ENCODE measurements around the gene JMJD8. TPM values are rescaled to one million over a fixed set of nuclear protein-coding genes. Genes with fewer than 3 reads are reported as not detected.

Gene JMJD8
- total RNA-seq, 4 donors from 2014 or later, result 73.2 to 114 (median 88.1) TPM

- H3K4me1 ChIP-seq, result peaks cover 41 to 62% (median 54%) of the 10 kb centered on the region in 4 donors
- H3K36me3 ChIP-seq, result peaks cover 0 to 6% (median 2%) of the 10 kb centered on the region in 4 donors
- WGBS, result 85% methylated on average over 23 of the region's 24 CpGs
- TF ChIP-seq CTCF (IDR thresholded peaks at IDR 0.05) (no peak), POLR2AphosphoS5 (IDR thresholded peaks at IDR 0.05) (no peak), POLR2A (IDR thresholded peaks at IDR 0.05; ENCODE audit: low read depth) (no peak), EP300 (IDR thresholded peaks at IDR 0.05) (no peak)
- DNase-seq (ENCODE audit: extremely low spot score), result no peak
- peaks cover 0 to 40% (median 21%) of the 10 kb centered on the region in 4 donors for H3K27me3 ChIP-seq
- intact Hi-C loops (cut with DNase I), result no loop called here
- H3K27ac ChIP-seq (replicated peaks in 1 of 4), result no peak overlapping the region
- H3K4me3 ChIP-seq, result no peak overlapping the region
- no peaks in the 10 kb centered on the region for H3K9me3 ChIP-seq
Measured at GRCh38 chr16:722835-723633, 38.9 kb upstream of the JMJD8 start.

GRCh38 chr16:721765-722540, 37.8 kb upstream of the JMJD8 start:
- Histone ChIP-seq H3K36me3 (peaks cover 0 to 9% (median 6%) of the 10 kb centered on the region in 4 donors), H3K4me3 (peak overlapping the region; percentile 67 to 98 (median 75)), H3K9me3 (no peaks in the 10 kb centered on the region), H3K27ac (replicated peaks in 1 of 4) (peak overlapping the region; percentile 81 to 94 (median 91)), H3K27me3 (peaks cover 0 to 29% (median 13%) of the 10 kb centered on the region in 4 donors), H3K4me1 (peaks cover 30 to 62% (median 49%) of the 10 kb centered on the region in 4 donors)
- DNase-seq (ENCODE audit: extremely low spot score), result no peak
- WGBS, result no CpG with 5 or more reads among the region's 51 CpGs
- intact Hi-C loops (cut with DNase I), result no loop called here
- TF ChIP-seq POLR2AphosphoS5 (IDR thresholded peaks at IDR 0.05) (no peak), POLR2A (IDR thresholded peaks at IDR 0.05; ENCODE audit: low read depth) (no peak), EP300 (IDR thresholded peaks at IDR 0.05) (no peak), CTCF (IDR thresholded peaks at IDR 0.05) (no peak)

- Histone ChIP-seq H3K4me1 (peaks cover 33 to 62% (median 49%) of the 10 kb centered on the region in 4 donors), H3K27me3 (peaks cover 0 to 22% (median 7%) of the 10 kb centered on the region in 4 donors), H3K9me3 (no peaks in the 10 kb centered on the region), H3K36me3 (peaks cover 0 to 10% (median 8%) of the 10 kb centered on the region in 4 donors), H3K4me3 (peak within 1 kb of the TSS; percentile 67 to 98 (median 75)), H3K27ac (replicated peaks in 1 of 4) (peak within 1 kb of the TSS; percentile 81 to 94 (median 91))
- 0% methylated on average over 19 of the region's 106 CpGs for WGBS
- intact Hi-C loops (cut with DNase I), result no loop called here
- TF ChIP-seq POLR2A (IDR thresholded peaks at IDR 0.05; ENCODE audit: low read depth), result peak; percentile 63
- no peak for TF ChIP-seq EP300 (IDR thresholded peaks at IDR 0.05)
- TF ChIP-seq POLR2AphosphoS5 (IDR thresholded peaks at IDR 0.05), result peak; percentile 75 to 83
- TF ChIP-seq CTCF (IDR thresholded peaks at IDR 0.05), result peak in 2 of 3 experiments; percentile 13 to 26
- no peak for DNase-seq (ENCODE audit: extremely low spot score)
Measured at GRCh38 chr16:720990-721764, 37.0 kb upstream of the JMJD8 start, which contains the start of gene ANTKMT. Gene ANTKMT (plus strand): TSS chr16:721146. CDS start chr16:721275, 129 bp downstream.

- DNase-seq (ENCODE audit: extremely low spot score), result no peak
- Histone ChIP-seq H3K27ac (replicated peaks in 1 of 4) (peak overlapping the region; percentile 81 to 94 (median 91)), H3K27me3 (peaks cover 0 to 15% (median 0%) of the 10 kb centered on the region in 4 donors), H3K4me1 (peaks cover 37 to 65% (median 53%) of the 10 kb centered on the region in 4 donors), H3K9me3 (no peaks in the 10 kb centered on the region), H3K4me3 (peak overlapping the region; percentile 67 to 98 (median 75)), H3K36me3 (peaks cover 0 to 10% (median 8%) of the 10 kb centered on the region in 4 donors)
- no peak for TF ChIP-seq EP300 (IDR thresholded peaks at IDR 0.05)
- TF ChIP-seq POLR2A (IDR thresholded peaks at IDR 0.05; ENCODE audit: low read depth), result no peak
- no peak for TF ChIP-seq CTCF (IDR thresholded peaks at IDR 0.05)
- TF ChIP-seq POLR2AphosphoS5 (IDR thresholded peaks at IDR 0.05), result no peak
- 0% methylated on average over 24 of the region's 38 CpGs for WGBS
- intact Hi-C loops (cut with DNase I), result no loop called here
Measured at GRCh38 chr16:720447-720989, 36.4 kb upstream of the JMJD8 start.

All from esophagus muscularis mucosa (tissue), 4 donors.